H1 (cell line): Measurements from ENCODE around the gene GPC3. TPM values are rescaled to one million over a fixed set of nuclear protein-coding genes. Genes with fewer than 3 reads are reported as not detected.

Experiments
- CTCF ChIA-PET: fragments of 300-600 bp; sonication (Branson Sonifier 250); formaldehyde crosslinking; loops from one replicate; lab custom pipeline; 2021; ENCODE audit not compliant: partially characterized antibody; lab: Charles Lee
- POLR2A ChIA-PET: fragments of 300-600 bp; sonication (Branson Sonifier 250); formaldehyde crosslinking; loops from one replicate; lab custom pipeline; 2021; ENCODE audit warnings: inconsistent platforms; ENCODE audit not compliant: partially characterized antibody; lab: Charles Lee
- DNase-seq, 2 experiments: peaks; one replicate each; pipeline versions ENCODE4 v3.0.0 to v3.0.0-alpha.2; 2010 to 2022; ENCODE audit warnings: low spot score in 2 of 2, low read depth in 1 of 2, mixed read lengths in 1 of 2
- FAIRE-seq: peaks from 2 replicates; lab custom pipeline; 2011; peaks lifted over from hg19 to GRCh38; lab: Jason Lieb, UNC
- H2AFZ ChIP-seq: 2 replicates; pipeline ENCODE4 v1.8.1; 2012; ENCODE audit warnings: low read length, inconsistent platforms
- H2AK5ac ChIP-seq: 2 replicates; pipeline ENCODE4 v1.6.1; 2013; ENCODE audit warnings: low read depth, low read length
- H2BK120ac ChIP-seq: replicated peaks from 2 replicates; pipeline ENCODE3; 2013; ENCODE audit warnings: low read depth, low read length, inconsistent platforms
- H2BK12ac ChIP-seq: 2 replicates; pipeline ENCODE4 v1.6.1; 2013; ENCODE audit warnings: low read depth, low read length
- H2BK15ac ChIP-seq: 2 replicates; pipeline ENCODE4 v1.6.1; 2013; ENCODE audit warnings: low read length
- H2BK20ac ChIP-seq: 2 replicates; pipeline ENCODE4 v1.6.1; 2013; ENCODE audit warnings: low read length
- H2BK5ac ChIP-seq: 2 replicates; pipeline ENCODE4 v1.6.1; 2013; ENCODE audit warnings: low read depth, low read length
- H3K14ac ChIP-seq: 2 replicates; pipeline ENCODE4 v1.6.1; 2013; ENCODE audit warnings: inconsistent platforms; ENCODE audit not compliant: insufficient read length
- H3K18ac ChIP-seq: 2 replicates; pipeline ENCODE4 v1.6.1; 2013; ENCODE audit warnings: low read length; ENCODE audit errors: extremely low read depth
- H3K23ac ChIP-seq: 2 replicates; pipeline ENCODE4 v1.6.1; 2013; ENCODE audit warnings: inconsistent platforms; ENCODE audit not compliant: insufficient read length
- H3K23me2 ChIP-seq: 2 replicates; pipeline ENCODE4 v1.6.1; 2013; ENCODE audit warnings: low read depth, low read length
- H3K27ac ChIP-seq: 2 replicates; pipeline ENCODE4 v1.6.1; 2011; ENCODE audit warnings: low read depth, low read length, inconsistent platforms
- H3K27me3 ChIP-seq, 4 experiments: replicated peaks in 1 of 4; 1 replicate in 1 of 4; 2 replicates in 3 of 4; pipeline versions ENCODE4 v1.6.1 to v1.8.1; 2011 to 2013; ENCODE audit warnings: low read length in 3 of 4, mild to moderate bottlenecking in 3 of 4, inconsistent platforms in 2 of 4, mixed read lengths in 2 of 4, moderate library complexity in 1 of 4; ENCODE audit not compliant: control insufficient read depth in 3 of 4, insufficient read depth in 3 of 4; ENCODE audit errors: extremely low read depth in 1 of 4
- H3K36me3 ChIP-seq, 4 experiments: 2 replicates each; pipeline versions ENCODE4 v1.6.1 to v1.8.1; 2011 to 2013; ENCODE audit warnings: mild to moderate bottlenecking in 4 of 4, low read length in 3 of 4, moderate library complexity in 2 of 4, control low read depth in 1 of 4, inconsistent platforms in 1 of 4; ENCODE audit not compliant: insufficient read depth in 4 of 4, control insufficient read depth in 2 of 4
- H3K4ac ChIP-seq: replicated peaks from 2 replicates; pipeline ENCODE3; 2013; ENCODE audit warnings: low read length, low read depth, mixed read lengths, inconsistent platforms; ENCODE audit not compliant: insufficient read length
- H3K4me1 ChIP-seq, 4 experiments: replicated peaks in 1 of 4; 1 replicate in 1 of 4; 2 replicates in 3 of 4; pipeline versions ENCODE4 v1.6.1 to v1.8.1; 2011 to 2013; ENCODE audit warnings: low read length in 3 of 4, inconsistent platforms in 2 of 4, mixed read lengths in 1 of 4; ENCODE audit not compliant: insufficient read depth in 4 of 4, control insufficient read depth in 3 of 4
- H3K4me2 ChIP-seq, 2 experiments: 2 replicates each; pipeline versions ENCODE4 v1.6.1 to v1.8.1; 2011 to 2013; ENCODE audit warnings: low read depth in 2 of 2, low read length in 2 of 2, control low read depth in 1 of 2, inconsistent platforms in 1 of 2, mild to moderate bottlenecking in 1 of 2; ENCODE audit not compliant: insufficient read depth in 1 of 2
- H3K4me3 ChIP-seq, 4 experiments: fragments of 200-600, 300-600 bp in 1 of 4; sonication (generic), shearing (Covaris generic), sonication (Bioruptor Twin) in 1 of 4; 2 replicates each; pipeline versions ENCODE4 v1.5.1 to v1.8.1; 2011 to 2016; ENCODE audit warnings: low read length in 4 of 4, low read depth in 3 of 4, control low read depth in 2 of 4, inconsistent platforms in 2 of 4, mild to moderate bottlenecking in 2 of 4, mixed read lengths in 1 of 4, moderate library complexity in 1 of 4; ENCODE audit not compliant: insufficient read depth in 2 of 4; ENCODE audit errors: extremely low read depth in 1 of 4
- H3K56ac ChIP-seq: replicated peaks from 2 replicates; pipeline ENCODE3; 2013; ENCODE audit warnings: low read depth, mild to moderate bottlenecking, mixed read lengths, low read length, inconsistent platforms; ENCODE audit not compliant: insufficient read length
- H3K79me1 ChIP-seq: 2 replicates; pipeline ENCODE4 v1.6.1; 2013; ENCODE audit warnings: low read depth, low read length, control low read depth
- H3K79me2 ChIP-seq, 2 experiments: 2 replicates each; pipeline versions ENCODE4 v1.6.1 to v1.8.1; 2012 to 2013; ENCODE audit warnings: low read length in 2 of 2, mild to moderate bottlenecking in 2 of 2, inconsistent platforms in 1 of 2; ENCODE audit not compliant: insufficient read depth in 2 of 2, control insufficient read depth in 1 of 2
- H3K9ac ChIP-seq, 4 experiments: replicated peaks in 1 of 4; 1 replicate in 1 of 4; 2 replicates in 3 of 4; pipeline versions ENCODE4 v1.6.1 to v1.8.1; 2011 to 2013; ENCODE audit warnings: low read depth in 3 of 4, low read length in 3 of 4, control low read depth in 2 of 4, mild to moderate bottlenecking in 2 of 4, moderate library complexity in 2 of 4, inconsistent platforms in 1 of 4; ENCODE audit errors: extremely low read depth in 1 of 4
- H3K9me3 ChIP-seq, 2 experiments: 2 replicates each; pipeline versions ENCODE4 v1.6.1 to v1.8.1; 2012 to 2013; ENCODE audit warnings: mild to moderate bottlenecking in 2 of 2, moderate library complexity in 2 of 2, control low read depth in 1 of 2, inconsistent platforms in 1 of 2, low read depth in 1 of 2, low read length in 1 of 2, mixed read lengths in 1 of 2; ENCODE audit not compliant: insufficient read depth in 2 of 2
- H4K20me1 ChIP-seq, 2 experiments: replicated peaks in 1 of 2; 2 replicates each; pipeline versions ENCODE3 to v1.8.1; 2011 to 2013; ENCODE audit warnings: inconsistent platforms in 2 of 2, low read length in 2 of 2, mild to moderate bottlenecking in 1 of 2; ENCODE audit not compliant: insufficient read depth in 2 of 2, control insufficient read depth in 1 of 2
- H4K5ac ChIP-seq: 2 replicates; pipeline ENCODE4 v1.6.1; 2013; ENCODE audit warnings: low read length, low read depth, mixed read lengths, inconsistent platforms; ENCODE audit not compliant: insufficient read length
- H4K8ac ChIP-seq: 2 replicates; pipeline ENCODE4 v1.8.0; 2013; ENCODE audit warnings: mild to moderate bottlenecking, moderate library complexity, low read length, inconsistent platforms; ENCODE audit not compliant: insufficient read depth; ENCODE audit errors: extremely low read depth
- H4K91ac ChIP-seq: replicated peaks from 2 replicates; pipeline ENCODE3; 2013; ENCODE audit warnings: low read length, mixed read lengths, inconsistent platforms; ENCODE audit not compliant: insufficient read length
- BACH1 ChIP-seq: IDR thresholded peaks from 2 replicates; pipeline ENCODE4 v1.6.1; 2012; ENCODE audit warnings: low read length, improper control_type of control experiment
- NRF1 ChIP-seq: IDR thresholded peaks from 2 replicates; pipeline ENCODE4 v1.6.1; 2011; ENCODE audit warnings: mild to moderate bottlenecking, low read depth, low read length, improper control_type of control experiment
- SRF ChIP-seq: IDR thresholded peaks from 2 replicates; pipeline ENCODE4 v1.6.1; 2011; ENCODE audit warnings: mild to moderate bottlenecking, low read depth, low read length, moderate library complexity
- USF2 ChIP-seq: IDR thresholded peaks from 2 replicates; pipeline ENCODE4 v1.6.1; 2011; ENCODE audit warnings: low read length, improper control_type of control experiment
- WGBS, 2 experiments: shearing (Covaris generic) in 1 of 2; methylation state at CpG; one replicate each; pipeline versions ENCODE4 v1.1.6 to v1.1.7; 2013 to 2015; ENCODE audit warnings: low lambda C conversion rate in 2 of 2, mixed read lengths in 2 of 2, inconsistent platforms in 1 of 2, low coverage in 1 of 2, missing lambda C conversion rate in 1 of 2; ENCODE audit not compliant: insufficient replicate concordance in 2 of 2, insufficient coverage in 1 of 2, insufficient read length in 1 of 2; ENCODE audit errors: extremely low coverage in 1 of 2, missing lambda C conversion rate in 1 of 2; 5-methylcytosine and 5-hydroxymethylcytosine counted together
- polyA plus RNA-seq, 7 experiments: library from polyadenylated mRNA; depleted of rRNA in 3 of 7; stranded (reverse) in 5 of 7; unstranded in 2 of 7; fragments of >200 nt in 5 of 7; fragments of 200-250 nt in 2 of 7; gene quantifications; 1 replicate in 5 of 7; 2 replicates in 1 of 7; 4 replicates in 1 of 7; pipeline versions ENCODE4 v1.2.1 to v1.2.3, GENCODE V29; 2011 to 2013; ENCODE audit warnings: missing spikeins in 2 of 7, mixed read lengths in 2 of 7
- total RNA-seq: library from RNA; stranded (reverse); fragmentation: NEBNext Ultra II Directional; extraction: Animal tissue kit (Norgen Biotek cat#: 25700); gene quantifications from 2 replicates; pipeline ENCODE4 v1.2.1, GENCODE V29; 2021

Gene GPC3
- total and polyA plus RNA-seq, 2 of the 8 experiments (the other 6 are each of a cell fraction or from before 2014, with no cell fraction given) = 64.8 to 71.9 TPM

DNA sequence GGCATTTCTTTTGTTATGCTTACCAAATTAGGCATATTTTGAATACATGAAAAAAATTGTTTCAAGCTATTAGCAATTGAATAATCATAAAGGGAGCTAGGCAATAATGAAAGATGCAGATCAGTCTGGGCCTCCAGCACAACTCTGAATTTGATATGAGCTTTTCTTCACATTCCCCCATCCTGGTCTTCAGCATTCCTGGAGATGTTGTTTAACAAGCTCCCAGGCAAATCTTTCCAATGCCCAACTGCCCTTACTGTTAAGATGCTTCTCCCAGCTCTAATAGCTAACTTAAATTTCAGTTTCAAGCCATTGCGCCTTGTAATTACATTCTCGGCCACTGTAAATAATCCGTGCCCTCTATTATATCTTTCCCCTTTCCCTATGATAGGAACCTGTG, 19.2 kb downstream of the GPC3 start:
- Histone ChIP-seq H3K56ac (no peak overlapping the region), H3K27me3 (no peaks in the 10 kb centered on the region), H2BK12ac (no peak overlapping the region), H2AK5ac (no peak overlapping the region), H3K27ac (no peak overlapping the region), H3K9me3 (no peaks in the 10 kb centered on the region), H3K4ac (no peak overlapping the region), H4K20me1 (no peaks in the 10 kb centered on the region), H4K91ac (no peak overlapping the region), H3K4me3 (no peak overlapping the region), H3K79me2 (no peaks in the 10 kb centered on the region; a peak in 1 of 4 replicates), H3K23ac (no peak overlapping the region), H3K36me3 (no peaks in the 10 kb centered on the region), H3K14ac (no peak overlapping the region), H3K18ac (no peak overlapping the region), H2BK120ac (no peak overlapping the region), H3K4me2 (no peak overlapping the region), H4K5ac (no peak overlapping the region), H3K9ac (no peak overlapping the region), H2BK15ac (no peak overlapping the region), H4K8ac (no peak overlapping the region), H3K23me2 (no peaks in the 10 kb centered on the region), H2AFZ (no peak overlapping the region), H3K4me1 (peaks cover 0 to 5% (median under 1%) of the 10 kb centered on the region in 4 experiments; a peak in 5 of 7 replicates), H2BK5ac (no peak overlapping the region), H3K79me1 (no peaks in the 10 kb centered on the region), H2BK20ac (no peak overlapping the region)
- FAIRE-seq (no peak), DNase-seq (no peak)
- CTCF ChIA-PET = interaction anchor here (1.8 kb wide), 1 partner anchor 10 kb away, joined by 6 read pairs; no protein-coding TSS in a partner anchor
- WGBS, 2 experiments = 95% methylated on average over 3 of the region's 3 CpGs; no CpG with 5 or more reads in 1 of the 2 experiments
- POLR2A ChIA-PET = no interaction called here
- TF ChIP-seq SRF (no peak), BACH1 (no peak), NRF1 (no peak), USF2 (no peak)
